HepG2 (cell line): ENCODE results near the gene GPX2. TPM values are rescaled to one million over a fixed set of nuclear protein-coding genes. Genes with fewer than 3 reads are reported as not detected.

Experiments used
- ATAC-seq: fragments of 200-7000 bp; cut with Tn5 transposase; 3 replicates; pipeline ENCODE4 v1.9.1; 2020; ENCODE audit warnings: mild to moderate bottlenecking, moderate library complexity
- BruUV-seq: library from RNA; stranded (reverse); fragments of 400-500 nt; replicated peaks from 2 replicates; lab custom pipeline; 2021; lab: Mats Ljungman, UMichigan
- CTCF ChIA-PET: fragments of 300-600 bp; formaldehyde crosslinking; extraction: SDS; loops from one replicate; lab custom pipeline; 2021; ENCODE audit warnings: low total read pairs, inconsistent platforms, low intra/inter-chr PET ratio; lab: Yijun Ruan, JAX
- POLR2A ChIA-PET: fragments of 350-600 bp; sonication (Branson Sonifier 250); formaldehyde crosslinking; loops from one replicate; lab custom pipeline; 2020; ENCODE audit warnings: antibody characterized with exemption, inconsistent platforms; lab: Yijun Ruan, JAX
- DNase-seq: peaks from one replicate; pipeline ENCODE4 v3.0.0-alpha.2; 2015; ENCODE audit warnings: low spot score
- FAIRE-seq: peaks from 3 replicates; lab custom pipeline; 2011; peaks lifted over from hg19 to GRCh38; lab: Jason Lieb, UNC
- H2AFZ ChIP-seq: one replicate; pipeline ENCODE4 v1.6.1; 2011; ENCODE audit warnings: low read length, inconsistent platforms
- H3K27ac ChIP-seq: fragments of 300-600 bp; 3 replicates; pipeline ENCODE4 v1.8.0; 2011; ENCODE audit warnings: mixed run types, mild to moderate bottlenecking, mixed read lengths, low read length, inconsistent platforms; ENCODE audit not compliant: insufficient read depth; ENCODE audit errors: extremely low read length
- H3K27me3 ChIP-seq, 2 experiments: fragments of 200-600 bp in 1 of 2; 2 replicates in 1 of 2; 3 replicates in 1 of 2; pipeline versions ENCODE4 v1.6.0 to v1.8.0; 2011; ENCODE audit warnings: low read length in 2 of 2, mild to moderate bottlenecking in 2 of 2, moderate library complexity in 2 of 2, inconsistent platforms in 1 of 2; ENCODE audit not compliant: insufficient read depth in 2 of 2, control insufficient read depth in 1 of 2
- H3K36me3 ChIP-seq, 2 experiments: fragments of 200-600 bp in 1 of 2; replicated peaks in 1 of 2; 2 replicates in 1 of 2; 3 replicates in 1 of 2; pipeline versions ENCODE4 v1.5.1 to v1.8.0; 2011; ENCODE audit warnings: low read length in 2 of 2, inconsistent platforms in 1 of 2; ENCODE audit not compliant: insufficient read depth in 2 of 2, control insufficient read depth in 1 of 2
- H3K4me1 ChIP-seq: 2 replicates; pipeline ENCODE4 v1.5.1; 2012; ENCODE audit warnings: low read length, inconsistent platforms; ENCODE audit not compliant: insufficient read depth
- H3K4me2 ChIP-seq: 2 replicates; pipeline ENCODE4 v1.6.0; 2011; ENCODE audit warnings: low read depth, low read length, inconsistent platforms
- H3K4me3 ChIP-seq, 3 experiments: fragments of 200-600 bp in 1 of 3; sonication (generic), shearing (Covaris generic) in 1 of 3; replicated peaks in 1 of 3; 2 replicates each; pipeline ENCODE4 v1.5.1; 2011 to 2016; ENCODE audit warnings: low read length in 3 of 3, inconsistent platforms in 2 of 3, low read depth in 2 of 3, mild to moderate bottlenecking in 2 of 3, control low read depth in 1 of 3, mixed read lengths in 1 of 3; ENCODE audit not compliant: insufficient read depth in 1 of 3
- H3K79me2 ChIP-seq: one replicate; pipeline ENCODE4 v1.6.1; 2011; ENCODE audit warnings: low read length, inconsistent platforms; ENCODE audit not compliant: insufficient read depth
- H3K9ac ChIP-seq: 2 replicates; pipeline ENCODE4 v1.6.0; 2011; ENCODE audit warnings: mild to moderate bottlenecking, low read depth, low read length, inconsistent platforms; ENCODE audit not compliant: insufficient read depth
- H3K9me3 ChIP-seq: 2 replicates; pipeline ENCODE4 v1.5.1; 2012; ENCODE audit warnings: mild to moderate bottlenecking, low read length
- H4K20me1 ChIP-seq: 2 replicates; pipeline ENCODE4 v1.6.0; 2011; ENCODE audit warnings: inconsistent platforms, mild to moderate bottlenecking, low read length, moderate library complexity; ENCODE audit not compliant: insufficient read depth
- FLYWCH1 ChIP-seq: sonication (generic); formaldehyde crosslinking; IDR thresholded peaks from 2 replicates; pipeline ENCODE4 v1.8.1; 2023; ENCODE audit warnings: mild to moderate bottlenecking, missing genetic modification reagents
- FOXC1 ChIP-seq: sonication (generic); formaldehyde crosslinking; IDR thresholded peaks from 2 replicates; pipeline ENCODE4 v1.8.0; 2022; ENCODE audit warnings: mild to moderate bottlenecking, missing genetic modification reagents, borderline replicate concordance
- KLF15 ChIP-seq: sonication (generic); formaldehyde crosslinking; IDR thresholded peaks from 2 replicates; pipeline ENCODE4 v1.8.1; 2023; ENCODE audit warnings: borderline replicate concordance, mild to moderate bottlenecking, inconsistent platforms, missing genetic modification reagents, mixed read lengths
- NR2F6 ChIP-seq, 2 experiments: IDR thresholded peaks; 2 replicates each; pipeline ENCODE4 v1.6.1; 2016; ENCODE audit warnings: antibody characterized with exemption in 1 of 2, mild to moderate bottlenecking in 1 of 2
- ZBTB49 ChIP-seq: sonication (generic); formaldehyde crosslinking; IDR thresholded peaks from 2 replicates; pipeline ENCODE4 v1.4.0; 2020; ENCODE audit warnings: missing genetic modification reagents, borderline replicate concordance
- ZNF556 ChIP-seq: sonication (generic); formaldehyde crosslinking; IDR thresholded peaks from 2 replicates; pipeline ENCODE4 v1.4.0; 2020; ENCODE audit warnings: mild to moderate bottlenecking, missing genetic modification reagents, borderline replicate concordance
- ZNF564 ChIP-seq: sonication (generic); formaldehyde crosslinking; IDR thresholded peaks from 2 replicates; pipeline ENCODE4 v1.8.1; 2023; ENCODE audit warnings: mild to moderate bottlenecking, missing genetic modification reagents
- ZNF652 ChIP-seq: IDR thresholded peaks from 2 replicates; pipeline ENCODE4 v1.6.1; 2016; ENCODE audit warnings: low read depth, borderline replicate concordance
- ZNF747 ChIP-seq: sonication (generic); formaldehyde crosslinking; IDR thresholded peaks from 2 replicates; pipeline ENCODE4 v1.8.1; 2023; ENCODE audit warnings: missing genetic modification reagents, mild to moderate bottlenecking, borderline replicate concordance
- WGBS: methylation state at CpG from one replicate; pipeline ENCODE4 v1.1.6; 2017; ENCODE audit warnings: low lambda C conversion rate; 5-methylcytosine and 5-hydroxymethylcytosine counted together
- in situ Hi-C: cut with HindIII; loops from 2 replicates; pipeline ENCODE4 v1.10.0; 2017; ENCODE audit warnings: low pct_unique_long_range_greater_than_20kb; ENCODE audit not compliant: extremely low pct_ligation_motif_present
- intact Hi-C: fragments of 100-400 bp; cut with micrococcal nuclease; formaldehyde crosslinking; loops from one replicate; pipeline ENCODE4 v1.10.0; 2022; ENCODE audit not compliant: unreplicated experiment
- polyA plus RNA-seq, 8 experiments: library from polyadenylated mRNA; depleted of rRNA in 3 of 8; stranded (reverse) in 7 of 8; unstranded in 1 of 8; fragments of >200 nt; fragmentation: Illumina TruSeq in 4 of 8; extraction: Trizol in 4 of 8; gene quantifications; 2 replicates each; pipeline versions ENCODE4 v1.2.1 to v1.2.3, GENCODE V29; 2011 to 2016; ENCODE audit warnings: low read depth in 4 of 8, missing spikeins in 1 of 8, mixed read lengths in 1 of 8; ENCODE audit not compliant: insufficient read depth in 1 of 8
- total RNA-seq, 5 experiments: library from RNA; depleted of rRNA; stranded (reverse); fragments of >200 nt; fragmentation: Illumina TruSeq; extraction: Trizol; gene quantifications; 2 replicates each; pipeline ENCODE4 v1.2.3, GENCODE V29; 2016; ENCODE audit warnings: low read depth in 1 of 5
- TF ChIP-seq, protein P1 (sequence below): sonication (generic); formaldehyde crosslinking; IDR thresholded peaks from 2 replicates; pipeline ENCODE4 v1.5.1; 2020; ENCODE audit warnings: mild to moderate bottlenecking, missing genetic modification reagents, borderline replicate concordance
- TF ChIP-seq, protein P2 (sequence below): sonication (generic); formaldehyde crosslinking; conservative IDR thresholded peaks from 2 replicates; pipeline ENCODE4 v1.4.0; 2020; ENCODE audit warnings: missing genetic modification reagents

The GPX2 gene
- total and polyA plus RNA-seq, 2 of the 13 experiments (the other 11 are each of a cell fraction or from before 2014, with no cell fraction given): 526 to 674 TPM

- BruUV-seq: no TSS peak
- DNase-seq (no peak), ATAC-seq (no peak), FAIRE-seq (no peak)
- CTCF ChIA-PET: no interaction called here
- Histone ChIP-seq H3K4me3 (no peak overlapping the region), H3K9ac (no peak overlapping the region), H4K20me1 (no peaks in the 10 kb centered on the region), H3K36me3 (peaks cover 14 to 41% of the 10 kb centered on the region in 2 experiments), H2AFZ (no peak overlapping the region), H3K27ac (no peak overlapping the region), H3K4me1 (peaks cover 33% of the 10 kb centered on the region), H3K9me3 (no peaks in the 10 kb centered on the region), H3K79me2 (no peaks in the 10 kb centered on the region), H3K27me3 (no peaks in the 10 kb centered on the region), H3K4me2 (no peak overlapping the region)
- TF ChIP-seq FLYWCH1 (CRISPR knock-in tag): no peak
- TF ChIP-seq, protein P1, sequence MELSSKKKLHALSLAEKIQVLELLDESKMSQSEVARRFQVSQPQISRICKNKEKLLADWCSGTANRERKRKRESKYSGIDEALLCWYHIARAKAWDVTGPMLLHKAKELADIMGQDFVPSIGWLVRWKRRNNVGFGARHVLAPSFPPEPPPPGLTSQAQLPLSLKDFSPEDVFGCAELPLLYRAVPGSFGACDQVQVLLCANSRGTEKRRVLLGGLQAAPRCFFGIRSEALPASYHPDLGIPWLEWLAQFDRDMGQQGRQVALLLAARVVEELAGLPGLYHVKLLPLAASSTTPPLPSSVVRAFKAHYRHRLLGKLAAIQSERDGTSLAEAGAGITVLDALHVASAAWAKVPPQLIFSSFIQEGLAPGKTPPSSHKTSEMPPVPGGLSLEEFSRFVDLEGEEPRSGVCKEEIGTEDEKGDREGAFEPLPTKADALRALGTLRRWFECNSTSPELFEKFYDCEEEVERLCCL (CRISPR knock-in tag): no peak
- no peak for TF ChIP-seq ZNF564
- TF ChIP-seq ZNF652 (CRISPR knock-in tag): no peak
- no peak for TF ChIP-seq FOXC1 (CRISPR knock-in tag)
- no peak for TF ChIP-seq ZNF747 (CRISPR knock-in tag)
- POLR2A ChIA-PET: interaction anchor here (0.9 kb wide), 1 partner anchor 18 kb away, joined by 3 read pairs; no protein-coding TSS in a partner anchor
- intact Hi-C loops: loop anchor here (10.0 kb wide), 1 partner anchor 225 kb away; the partner anchor contains the start of gene PLEKHG3
- in situ Hi-C loops: no loop called here
- 95% methylated on average over 3 of the region's 3 CpGs for WGBS
Observed at GRCh38 chr14:64930085-64930843, 12.3 kb downstream of the GPX2 start.

- no peaks in the 10 kb centered on the region for H3K9me3 ChIP-seq
- BruUV-seq: no TSS peak
- ChIA-PET POLR2A (no interaction called here), CTCF (no interaction called here)
- H3K27ac ChIP-seq: no peak overlapping the region
- DNase-seq: no peak
- 97% methylated on average over 3 of the region's 3 CpGs for WGBS
- ATAC-seq: no peak
- H3K4me3 ChIP-seq: no peak overlapping the region
- FAIRE-seq: no peak
- H3K4me2 ChIP-seq: no peak overlapping the region
- H3K9ac ChIP-seq: no peak overlapping the region
- in situ Hi-C loops: no loop called here
- H2AFZ ChIP-seq: no peak overlapping the region
- peaks cover 33% of the 10 kb centered on the region for H3K4me1 ChIP-seq
- no peaks in the 10 kb centered on the region for H4K20me1 ChIP-seq
- peaks cover 14 to 52% of the 10 kb centered on the region in 2 experiments for H3K36me3 ChIP-seq
- no peaks in the 10 kb centered on the region for H3K79me2 ChIP-seq
- intact Hi-C loops: no loop called here
- H3K27me3 ChIP-seq: no peaks in the 10 kb centered on the region
- TF ChIP-seq ZBTB49 (no peak), NR2F6 (IDR thresholded peaks at IDR 0.05) (no peak), NR2F6 (CRISPR knock-in tag; IDR thresholded peaks at IDR 0.05) (no peak), ZNF556 (CRISPR knock-in tag) (no peak), KLF15 (CRISPR knock-in tag) (no peak)
- TF ChIP-seq, protein P2, sequence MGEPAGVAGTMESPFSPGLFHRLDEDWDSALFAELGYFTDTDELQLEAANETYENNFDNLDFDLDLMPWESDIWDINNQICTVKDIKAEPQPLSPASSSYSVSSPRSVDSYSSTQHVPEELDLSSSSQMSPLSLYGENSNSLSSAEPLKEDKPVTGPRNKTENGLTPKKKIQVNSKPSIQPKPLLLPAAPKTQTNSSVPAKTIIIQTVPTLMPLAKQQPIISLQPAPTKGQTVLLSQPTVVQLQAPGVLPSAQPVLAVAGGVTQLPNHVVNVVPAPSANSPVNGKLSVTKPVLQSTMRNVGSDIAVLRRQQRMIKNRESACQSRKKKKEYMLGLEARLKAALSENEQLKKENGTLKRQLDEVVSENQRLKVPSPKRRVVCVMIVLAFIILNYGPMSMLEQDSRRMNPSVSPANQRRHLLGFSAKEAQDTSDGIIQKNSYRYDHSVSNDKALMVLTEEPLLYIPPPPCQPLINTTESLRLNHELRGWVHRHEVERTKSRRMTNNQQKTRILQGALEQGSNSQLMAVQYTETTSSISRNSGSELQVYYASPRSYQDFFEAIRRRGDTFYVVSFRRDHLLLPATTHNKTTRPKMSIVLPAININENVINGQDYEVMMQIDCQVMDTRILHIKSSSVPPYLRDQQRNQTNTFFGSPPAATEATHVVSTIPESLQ: no peak
Observed at GRCh38 chr14:64929014-64929359, 13.6 kb downstream of the GPX2 start.
